ENCODE measurements around the gene AVPR2. TPM values are rescaled to one million over a fixed set of nuclear protein-coding genes. Genes with fewer than 3 reads are reported as not detected.

AVPR2 gene
- total RNA-seq (2022): not detected in 2 replicates
- Bru-seq, nascent RNA: not detected
- BruChase-seq, experiment 1, labeled RNA remaining after a 2-hour chase: not detected
- not detected for BruChase-seq, experiment 2, labeled RNA remaining after a 6-hour chase
- long read RNA-seq: 0 reads

- Histone ChIP-seq H3K36me3 (ENCODE audit: control insufficient read depth, insufficient read depth, low read length) (no peaks in the 10 kb centered on the region), H3K27me3 (replicated peaks; ENCODE audit: control insufficient read depth, insufficient read depth, low read length) (no peaks in the 10 kb centered on the region), H3K4me1 (no peaks in the 10 kb centered on the region), H3K4me3 (ENCODE audit: low read depth, low read length) (no peak within 1 kb of the TSS), H3K9me3 (no peaks in the 10 kb centered on the region)
- ChIA-PET CTCF (interaction anchor here (0.5 kb wide), 1 partner anchor 41 kb away, joined by 3 read pairs; no protein-coding TSS in a partner anchor), POLR2A (no interaction called here)
- H3K9me3 Mint-ChIP-seq (ENCODE audit: unreplicated experiment): no peaks in the 10 kb centered on the region
- no peak within 1 kb of the TSS for H3K4me3 Mint-ChIP-seq (ENCODE audit: unreplicated experiment)
- intact Hi-C loops (cut with micrococcal nuclease; ENCODE audit: unreplicated experiment): no loop called here
- BruUV-seq (replicated peaks): no TSS peak
- H3K27me3 Mint-ChIP-seq (ENCODE audit: insufficient read depth, unreplicated experiment): no peaks in the 10 kb centered on the region
- TF ChIP-seq, protein P1, sequence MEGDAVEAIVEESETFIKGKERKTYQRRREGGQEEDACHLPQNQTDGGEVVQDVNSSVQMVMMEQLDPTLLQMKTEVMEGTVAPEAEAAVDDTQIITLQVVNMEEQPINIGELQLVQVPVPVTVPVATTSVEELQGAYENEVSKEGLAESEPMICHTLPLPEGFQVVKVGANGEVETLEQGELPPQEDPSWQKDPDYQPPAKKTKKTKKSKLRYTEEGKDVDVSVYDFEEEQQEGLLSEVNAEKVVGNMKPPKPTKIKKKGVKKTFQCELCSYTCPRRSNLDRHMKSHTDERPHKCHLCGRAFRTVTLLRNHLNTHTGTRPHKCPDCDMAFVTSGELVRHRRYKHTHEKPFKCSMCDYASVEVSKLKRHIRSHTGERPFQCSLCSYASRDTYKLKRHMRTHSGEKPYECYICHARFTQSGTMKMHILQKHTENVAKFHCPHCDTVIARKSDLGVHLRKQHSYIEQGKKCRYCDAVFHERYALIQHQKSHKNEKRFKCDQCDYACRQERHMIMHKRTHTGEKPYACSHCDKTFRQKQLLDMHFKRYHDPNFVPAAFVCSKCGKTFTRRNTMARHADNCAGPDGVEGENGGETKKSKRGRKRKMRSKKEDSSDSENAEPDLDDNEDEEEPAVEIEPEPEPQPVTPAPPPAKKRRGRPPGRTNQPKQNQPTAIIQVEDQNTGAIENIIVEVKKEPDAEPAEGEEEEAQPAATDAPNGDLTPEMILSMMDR (IDR thresholded peaks at IDR 0.05; ENCODE audit: insufficient read depth in 1 of 2, low read depth in 1 of 2, low read length in 1 of 2, severe bottlenecking in 1 of 2, unreplicated experiment in 1 of 2): no peak
- H3K36me3 Mint-ChIP-seq (ENCODE audit: insufficient read depth, unreplicated experiment): no peaks in the 10 kb centered on the region
- no peaks in the 10 kb centered on the region for H3K4me1 Mint-ChIP-seq (ENCODE audit: low read depth, unreplicated experiment)
- no peak for DNase-seq
- H3K27ac Mint-ChIP-seq (ENCODE audit: unreplicated experiment): no peak within 1 kb of the TSS
Measured at GRCh38 chrX:153903991-153904957, at the start of gene AVPR2. Gene AVPR2 (plus strand): TSS chrX:153904673. CDS start chrX:153905146, 473 bp downstream.

DNA sequence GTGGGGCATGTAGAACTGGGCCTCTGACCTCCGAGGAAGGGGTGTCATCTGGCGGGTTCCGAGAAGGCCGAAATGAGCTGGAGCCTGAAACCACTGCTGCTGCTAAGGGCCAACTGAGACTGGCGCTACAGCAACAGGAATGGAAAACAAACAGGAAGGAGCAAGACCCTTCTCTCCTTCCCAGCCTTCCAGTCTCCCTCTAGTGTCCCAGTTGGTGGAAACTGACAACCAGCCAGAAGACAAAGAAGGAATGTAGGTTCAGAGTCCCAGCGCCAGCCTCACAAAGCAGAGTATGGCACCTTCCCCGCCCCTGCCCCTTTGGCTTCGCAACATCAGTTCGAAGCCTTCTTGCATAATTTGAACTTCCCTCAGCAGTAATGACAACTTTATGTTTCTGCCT, 49.8 kb upstream of the AVPR2 start:
- no peaks in the 10 kb centered on the region for H3K36me3 Mint-ChIP-seq (ENCODE audit: insufficient read depth, unreplicated experiment)
- TF ChIP-seq, protein P1 (IDR thresholded peaks at IDR 0.05; ENCODE audit: insufficient read depth in 1 of 2, low read depth in 1 of 2, low read length in 1 of 2, severe bottlenecking in 1 of 2, unreplicated experiment in 1 of 2): no peak
- H3K9me3 Mint-ChIP-seq (ENCODE audit: unreplicated experiment): no peaks in the 10 kb centered on the region
- ChIA-PET POLR2A (no interaction called here), CTCF (no interaction called here)
- H3K9me3 ChIP-seq: no peaks in the 10 kb centered on the region
- no peak overlapping the region for H3K4me3 Mint-ChIP-seq (ENCODE audit: unreplicated experiment)
- H3K27me3 Mint-ChIP-seq (ENCODE audit: insufficient read depth, unreplicated experiment): peaks cover 16% of the 10 kb centered on the region
- no peaks in the 10 kb centered on the region for H3K4me1 Mint-ChIP-seq (ENCODE audit: low read depth, unreplicated experiment)
- BruUV-seq (replicated peaks): no TSS peak
- H3K36me3 ChIP-seq (ENCODE audit: control insufficient read depth, insufficient read depth, low read length): no peaks in the 10 kb centered on the region
- no peak for DNase-seq
- no peak overlapping the region for H3K4me3 ChIP-seq (ENCODE audit: low read depth, low read length)
- no peak overlapping the region for H3K27ac Mint-ChIP-seq (ENCODE audit: unreplicated experiment)
- H3K27me3 ChIP-seq (replicated peaks; ENCODE audit: control insufficient read depth, insufficient read depth, low read length): no peaks in the 10 kb centered on the region
- no peaks in the 10 kb centered on the region for H3K4me1 ChIP-seq
- intact Hi-C loops (cut with micrococcal nuclease; ENCODE audit: unreplicated experiment): no loop called here

DNA sequence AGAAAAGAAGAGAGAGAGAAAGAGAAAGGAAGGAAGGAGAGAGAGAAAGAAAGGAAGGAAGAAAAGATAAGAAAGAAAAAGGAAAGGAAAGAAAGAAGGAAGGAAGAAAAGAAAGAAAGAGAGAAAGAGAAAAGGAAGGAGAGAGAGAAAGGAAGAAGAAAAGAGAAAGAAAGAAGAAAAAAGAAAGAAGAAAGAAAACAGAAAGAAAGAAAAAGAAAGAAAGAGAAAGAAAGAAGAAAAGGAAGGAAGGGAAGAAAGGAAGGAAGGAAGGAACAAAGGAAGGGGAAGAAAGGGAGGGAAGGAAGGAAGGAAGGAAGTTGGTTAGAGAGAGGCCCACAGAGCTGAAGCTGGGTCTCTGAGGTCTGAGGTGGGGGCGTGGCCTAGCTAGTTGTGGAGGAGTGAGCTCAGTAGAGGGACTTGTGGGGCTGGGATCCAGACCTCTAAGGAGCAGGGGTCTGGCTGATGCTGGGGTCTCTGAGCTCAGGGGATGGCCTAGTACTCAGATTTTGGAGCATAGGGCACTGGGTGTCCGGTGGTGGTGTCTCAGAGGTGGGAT, 47.0 kb upstream of the AVPR2 start:
- POLR2A ChIA-PET: no interaction called here
- CTCF ChIA-PET: no interaction called here
- no peak for DNase-seq
- no peaks in the 10 kb centered on the region for H3K4me1 ChIP-seq
- Mint-ChIP-seq H3K27ac (ENCODE audit: unreplicated experiment) (no peak overlapping the region), H3K36me3 (ENCODE audit: insufficient read depth, unreplicated experiment) (no peaks in the 10 kb centered on the region), H3K4me3 (ENCODE audit: unreplicated experiment) (no peak overlapping the region), H3K27me3 (ENCODE audit: insufficient read depth, unreplicated experiment) (peaks cover 19% of the 10 kb centered on the region), H3K9me3 (ENCODE audit: unreplicated experiment) (no peaks in the 10 kb centered on the region), H3K4me1 (ENCODE audit: low read depth, unreplicated experiment) (no peaks in the 10 kb centered on the region)
- H3K27me3 ChIP-seq (replicated peaks; ENCODE audit: control insufficient read depth, insufficient read depth, low read length): no peaks in the 10 kb centered on the region
- TF ChIP-seq, protein P1 (IDR thresholded peaks at IDR 0.05; ENCODE audit: insufficient read depth in 1 of 2, low read depth in 1 of 2, low read length in 1 of 2, severe bottlenecking in 1 of 2, unreplicated experiment in 1 of 2): no peak
- no peak overlapping the region for H3K4me3 ChIP-seq (ENCODE audit: low read depth, low read length)
- no TSS peak for BruUV-seq (replicated peaks)
- no peaks in the 10 kb centered on the region for H3K36me3 ChIP-seq (ENCODE audit: control insufficient read depth, insufficient read depth, low read length)
- intact Hi-C loops (cut with micrococcal nuclease; ENCODE audit: unreplicated experiment): no loop called here
- H3K9me3 ChIP-seq: no peaks in the 10 kb centered on the region

All from Caco-2 (cell line).